ENCODE measurements around the gene NR4A3.
A peak's percentile ranks its signal among the peaks of the same experiment; 100 is the strongest.
"Not testable (repeated sequence)": the region's sequence is repeated elsewhere in the genome, so short reads cannot be mapped to it uniquely, and the experiment has no call there.

The NR4A3 gene

GRCh38 chr9:99821396-99822108, at the start of gene NR4A3:
Gene NR4A3, plus strand, starts transcription at chr9:99821885. Its CDS starts 6,158 bp downstream, at chr9:99828043.
- DNase-seq (ENCODE audit: low spot score), result peak; percentile 97

GRCh38 chr9:99773468-99774138, 48.1 kb upstream of the NR4A3 start:
- DNase-seq (ENCODE audit: low spot score), result no peak

- DNase-seq (ENCODE audit: low spot score), result peak; percentile 8
Measured at GRCh38 chr9:99778308-99778707, 43.4 kb upstream of the NR4A3 start.

- DNase-seq (ENCODE audit: low spot score), result no peak
Measured at GRCh38 chr9:99778836-99779235, 42.8 kb upstream of the NR4A3 start.

GRCh38 chr9:99779277-99779676, 42.4 kb upstream of the NR4A3 start:
- no peak for DNase-seq (ENCODE audit: low spot score)

GRCh38 chr9:99782349-99782748, 39.3 kb upstream of the NR4A3 start:
- not testable (repeated sequence) for DNase-seq (ENCODE audit: low spot score)

GRCh38 chr9:99782962-99783718, 38.5 kb upstream of the NR4A3 start:
- DNase-seq (ENCODE audit: low spot score), result no peak

GRCh38 chr9:99783799-99784198, 37.9 kb upstream of the NR4A3 start:
- DNase-seq (ENCODE audit: low spot score), result no peak

GRCh38 chr9:99785010-99785590, 36.6 kb upstream of the NR4A3 start:
- no peak for DNase-seq (ENCODE audit: low spot score)

GRCh38 chr9:99787556-99787955, 34.1 kb upstream of the NR4A3 start:
- DNase-seq (ENCODE audit: low spot score), result no peak

GRCh38 chr9:99793528-99793927, 28.2 kb upstream of the NR4A3 start:
- no peak for DNase-seq (ENCODE audit: low spot score)

GRCh38 chr9:99796231-99796630, 25.5 kb upstream of the NR4A3 start:
- DNase-seq (ENCODE audit: low spot score), result no peak

GRCh38 chr9:99801775-99802174, 19.9 kb upstream of the NR4A3 start:
- DNase-seq (ENCODE audit: low spot score), result no peak

- no peak for DNase-seq (ENCODE audit: low spot score)
Measured at GRCh38 chr9:99803694-99804093, 18.0 kb upstream of the NR4A3 start.

- peak; percentile 87 for DNase-seq (ENCODE audit: low spot score)
Measured at GRCh38 chr9:99807276-99807852, 14.3 kb upstream of the NR4A3 start.

GRCh38 chr9:99807956-99808355, 13.7 kb upstream of the NR4A3 start:
- no peak for DNase-seq (ENCODE audit: low spot score)

GRCh38 chr9:99808454-99808853, 13.2 kb upstream of the NR4A3 start:
- DNase-seq (ENCODE audit: low spot score), result no peak

- no peak for DNase-seq (ENCODE audit: low spot score)
Measured at GRCh38 chr9:99809586-99810319, 11.9 kb upstream of the NR4A3 start.

GRCh38 chr9:99811172-99811571, 10.5 kb upstream of the NR4A3 start:
- no peak for DNase-seq (ENCODE audit: low spot score)

- DNase-seq (ENCODE audit: low spot score), result no peak
Measured at GRCh38 chr9:99811598-99812383, 9.9 kb upstream of the NR4A3 start.

GRCh38 chr9:99813739-99814138, 7.9 kb upstream of the NR4A3 start:
- no peak for DNase-seq (ENCODE audit: low spot score)

Data from pons (tissue), 1 donor.